GM21576 (cell line): ENCODE data around the gene MAGI1.

Experiments used
- ATAC-seq: cut with Tn5 transposase; IDR thresholded peaks from one replicate; pipeline ENCODE4 v1.9.1; 2021; ENCODE audit warnings: mild to moderate bottlenecking, moderate library complexity; ENCODE audit not compliant: unreplicated experiment

Gene MAGI1

DNA sequence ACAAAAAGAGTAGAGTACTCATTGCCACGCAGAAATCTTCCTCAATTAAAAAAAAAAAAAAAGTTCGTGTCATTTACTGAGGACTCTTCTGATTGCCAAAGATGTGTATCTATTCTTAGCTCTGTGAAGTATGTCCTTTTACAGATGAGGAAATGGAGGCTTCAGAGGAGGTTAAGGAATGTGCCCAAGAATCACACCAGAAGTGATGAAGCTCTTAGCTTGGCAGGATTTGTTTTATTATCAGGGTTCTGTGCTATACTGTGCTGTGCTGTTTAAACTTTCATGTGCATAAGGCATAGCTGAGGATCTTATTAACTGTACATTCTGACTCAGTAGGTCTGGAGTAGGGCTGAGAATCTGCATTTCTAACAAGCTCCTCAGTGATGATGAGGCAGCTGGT lies 685.8 kb downstream of the MAGI1 start:
- no peak for ATAC-seq

DNA sequence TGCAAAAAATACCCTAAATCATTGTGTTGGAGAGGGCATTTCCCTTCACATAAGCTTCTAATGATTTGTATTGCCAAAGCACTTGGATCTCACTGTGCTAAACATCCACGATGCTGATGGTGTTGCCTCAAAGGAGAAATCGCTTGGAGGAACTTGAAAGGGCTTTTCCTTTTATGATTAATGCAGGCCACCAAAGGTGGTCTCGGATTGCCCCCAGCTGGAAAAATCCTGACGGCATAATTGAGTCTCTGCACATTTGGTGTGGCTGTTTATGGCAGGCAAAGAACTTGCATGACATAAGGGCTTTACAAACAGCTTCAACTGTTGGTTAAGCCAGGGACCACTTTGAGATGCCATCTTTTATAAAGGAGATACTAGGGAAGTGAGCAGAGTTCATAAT lies 687.0 kb downstream of the MAGI1 start:
- no peak for ATAC-seq

DNA sequence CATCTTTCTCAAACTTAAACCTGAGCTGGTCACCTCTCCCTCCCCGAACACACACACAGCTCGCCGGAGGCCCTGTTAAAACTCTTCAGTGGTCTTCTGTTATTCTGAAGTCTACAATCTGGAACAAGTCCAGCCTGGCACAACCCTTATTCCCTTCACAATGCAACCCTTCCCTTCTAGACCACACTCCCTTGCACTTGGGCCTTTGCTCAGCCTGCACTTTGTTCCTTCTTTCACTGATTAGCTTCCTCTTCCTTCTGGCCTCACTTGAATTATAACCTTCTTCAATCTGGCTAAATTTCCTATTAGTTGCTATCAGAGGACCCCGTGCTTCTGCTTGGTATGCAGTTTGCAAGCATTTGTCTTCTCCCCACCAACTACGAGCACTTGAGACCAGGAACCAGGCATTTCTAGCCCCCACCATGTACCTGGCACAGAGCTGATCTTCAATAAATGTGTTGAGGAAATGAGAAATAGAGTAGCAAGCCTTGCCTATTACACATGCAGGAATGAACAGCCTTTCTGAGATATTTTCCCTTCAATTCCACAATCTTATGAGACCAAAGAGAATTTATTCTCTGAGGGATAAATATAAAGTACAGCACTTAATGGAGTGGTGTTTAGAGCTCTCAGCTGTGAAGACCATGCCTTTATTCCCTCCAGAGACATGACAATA lies 687.8 kb downstream of the MAGI1 start:
- ATAC-seq = no peak

DNA sequence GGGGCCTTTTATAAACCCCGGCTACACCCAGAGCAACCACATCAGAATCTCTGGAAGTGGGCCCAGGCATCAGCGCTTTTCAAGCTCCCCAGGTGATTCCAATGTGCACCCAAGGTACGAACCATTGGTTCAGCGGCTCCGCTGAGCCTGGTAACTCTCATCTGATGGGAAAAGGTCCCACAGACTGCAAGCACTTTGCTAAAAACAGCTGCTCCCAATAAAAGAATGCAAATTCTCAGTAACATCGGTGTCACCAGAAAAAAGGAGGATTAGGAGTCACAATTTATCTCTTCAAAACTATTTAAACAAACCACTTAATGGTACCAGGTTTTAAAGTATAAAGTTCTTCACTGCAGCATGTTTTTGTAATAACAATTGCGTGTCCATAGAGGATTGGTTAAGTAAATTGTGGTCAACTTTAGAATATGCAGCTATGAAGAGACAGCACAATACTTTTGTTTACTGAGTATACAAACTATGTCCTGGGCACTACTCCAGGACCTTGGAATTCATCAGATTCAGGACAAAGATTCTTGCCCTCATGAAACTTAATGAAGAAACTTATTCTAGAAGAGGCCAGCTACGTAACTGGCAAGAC lies 690.2 kb downstream of the MAGI1 start:
- ATAC-seq = no peak

DNA sequence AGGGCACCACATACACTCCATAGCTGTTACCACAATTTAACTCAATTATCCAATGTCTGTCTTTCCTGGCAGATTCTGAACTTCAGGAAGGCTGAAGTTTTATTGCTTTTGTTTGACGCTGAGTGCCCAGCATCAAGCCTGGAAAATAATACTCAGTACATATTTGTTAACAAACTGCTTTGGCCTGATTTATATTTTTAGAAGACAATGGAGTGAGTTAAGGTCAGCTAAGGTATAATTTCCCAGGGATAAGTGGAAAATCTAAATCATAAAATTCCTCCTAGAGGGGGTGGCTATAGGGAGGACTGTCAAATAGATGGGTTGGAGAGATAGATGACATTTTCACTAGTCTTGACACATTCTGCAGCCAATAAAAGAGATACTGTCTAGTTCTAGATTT lies 691.6 kb downstream of the MAGI1 start:
- no peak for ATAC-seq

DNA sequence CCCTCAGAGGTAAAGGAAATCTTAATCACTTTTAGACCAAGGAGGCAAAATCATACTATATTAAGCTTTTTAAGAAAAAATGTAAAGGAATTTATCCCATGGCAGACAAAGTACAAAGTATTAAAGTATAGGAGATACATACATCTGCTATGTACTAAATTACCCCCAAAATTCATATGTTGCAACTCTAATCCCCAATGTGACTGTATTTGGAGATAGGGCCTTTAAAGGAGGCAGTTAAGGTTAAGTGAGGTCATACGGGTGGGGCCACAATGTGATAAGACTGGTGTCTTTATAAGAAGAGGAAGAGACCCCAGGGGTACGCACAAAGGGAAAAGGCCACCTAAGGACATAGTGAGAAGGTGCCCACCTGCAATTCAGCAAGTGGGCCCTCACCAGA lies 693.9 kb downstream of the MAGI1 start:
- ATAC-seq = no peak

DNA sequence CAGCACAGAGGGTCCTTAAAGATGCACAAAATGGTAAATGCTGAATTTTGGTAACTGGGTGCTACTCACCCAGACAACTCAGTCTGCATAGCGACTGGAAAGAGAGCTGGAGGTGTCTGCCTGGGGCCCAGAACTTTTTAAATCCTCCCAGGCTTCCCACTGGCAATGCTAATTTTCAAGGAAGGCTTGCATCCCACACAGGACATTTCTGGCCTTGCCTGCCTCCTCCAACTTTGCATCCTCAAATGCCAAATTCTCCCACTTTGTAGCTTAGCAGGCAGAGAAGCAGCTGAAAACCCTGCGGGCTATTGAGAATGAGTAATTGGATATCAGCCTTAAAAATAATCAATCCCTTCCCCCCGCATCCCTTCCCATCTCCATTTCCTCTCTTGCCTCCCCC lies 694.3 kb downstream of the MAGI1 start:
- no peak for ATAC-seq

DNA sequence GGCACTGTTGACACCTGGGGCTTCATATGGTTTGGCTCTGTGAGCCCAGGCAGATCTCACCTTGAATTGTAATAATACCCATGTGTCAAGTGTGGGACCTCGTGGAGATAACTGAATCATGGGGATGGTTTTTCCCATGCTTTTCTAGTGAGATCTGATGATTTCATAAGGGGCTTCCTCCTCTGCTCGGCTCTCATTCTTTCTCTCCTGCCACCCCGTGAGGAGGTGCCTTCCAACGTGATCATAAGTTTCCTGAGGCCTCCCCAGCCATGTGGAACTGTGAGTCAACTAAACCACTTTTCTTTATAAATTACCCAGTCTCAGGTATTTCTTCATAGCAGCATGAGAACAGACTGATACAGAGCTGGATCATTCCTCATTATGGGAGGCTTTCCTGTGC lies 695.0 kb downstream of the MAGI1 start:
- no peak for ATAC-seq

DNA sequence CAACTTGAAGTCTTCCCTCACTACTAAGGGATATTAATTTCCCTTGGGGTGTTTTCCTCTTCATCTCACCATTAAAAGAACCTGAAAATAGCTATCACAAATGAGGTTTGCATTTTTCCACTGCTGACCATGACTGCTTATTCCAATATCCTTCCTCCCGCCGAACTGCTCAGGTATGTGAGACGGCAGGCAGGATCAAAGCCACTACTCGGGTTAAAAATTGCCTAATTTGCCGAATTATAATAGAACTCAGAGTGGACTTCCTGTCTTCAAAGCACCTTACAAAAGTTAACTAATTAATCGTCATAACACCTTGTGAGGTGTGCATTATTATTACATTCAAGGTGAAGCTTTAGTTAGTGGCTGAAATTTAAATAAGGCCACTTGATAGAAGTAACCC lies 695.7 kb downstream of the MAGI1 start:
- no peak for ATAC-seq

DNA sequence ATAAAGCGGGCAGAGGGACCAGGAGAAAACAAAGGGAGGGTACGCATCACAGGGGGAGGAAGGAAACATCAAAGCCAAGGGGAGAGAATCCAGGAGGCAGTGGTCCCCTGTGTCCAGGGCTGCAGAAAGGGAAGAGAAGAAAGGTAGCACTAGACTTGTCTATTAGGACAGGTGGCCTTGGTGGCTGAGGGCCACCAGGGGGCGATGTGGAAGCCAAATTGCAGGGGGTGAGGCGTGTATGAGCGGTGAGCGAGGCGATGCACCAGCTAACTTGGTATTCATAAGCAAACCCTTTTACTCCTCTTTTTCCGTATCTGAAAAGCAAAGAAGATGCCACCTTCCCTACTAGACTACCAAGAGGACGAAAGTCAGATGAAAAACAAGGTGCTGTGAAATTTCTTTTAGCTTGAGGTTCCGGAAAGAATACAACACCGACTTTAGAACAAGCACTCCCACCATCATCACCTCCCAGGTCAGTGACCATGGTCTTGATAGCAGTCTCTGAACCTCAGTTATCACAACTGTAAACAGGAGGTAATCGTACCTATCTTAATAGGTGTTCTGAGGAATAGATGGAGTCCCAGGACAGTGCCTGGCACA lies 696.5 kb downstream of the MAGI1 start:
- ATAC-seq = no peak

DNA sequence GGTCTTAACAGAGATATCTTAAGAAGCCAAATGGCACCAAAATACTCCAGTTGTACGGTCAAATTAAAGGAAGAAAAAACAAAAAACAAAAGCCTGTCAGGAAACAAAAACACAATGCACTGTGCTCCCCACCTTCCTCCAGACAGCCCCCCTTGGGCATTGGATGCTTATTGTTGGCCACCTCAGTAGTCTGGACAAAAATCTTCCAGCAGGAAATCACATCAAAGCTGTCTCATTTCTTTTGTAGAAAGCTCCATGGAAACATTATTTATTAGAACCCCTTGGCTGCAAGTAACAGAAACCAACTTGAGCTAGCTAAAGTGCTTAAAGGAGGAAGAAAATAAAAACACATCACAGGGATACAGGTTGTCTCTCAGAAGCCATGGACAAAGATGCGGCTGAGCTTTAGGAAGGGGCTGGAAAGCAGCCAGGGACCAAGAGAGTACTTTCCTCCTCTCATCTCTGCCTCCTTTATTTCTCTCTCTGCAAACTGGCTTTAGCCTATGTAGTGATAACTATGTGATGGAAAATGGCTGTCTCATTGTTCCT lies 699.5 kb downstream of the MAGI1 start:
- ATAC-seq = no peak

DNA sequence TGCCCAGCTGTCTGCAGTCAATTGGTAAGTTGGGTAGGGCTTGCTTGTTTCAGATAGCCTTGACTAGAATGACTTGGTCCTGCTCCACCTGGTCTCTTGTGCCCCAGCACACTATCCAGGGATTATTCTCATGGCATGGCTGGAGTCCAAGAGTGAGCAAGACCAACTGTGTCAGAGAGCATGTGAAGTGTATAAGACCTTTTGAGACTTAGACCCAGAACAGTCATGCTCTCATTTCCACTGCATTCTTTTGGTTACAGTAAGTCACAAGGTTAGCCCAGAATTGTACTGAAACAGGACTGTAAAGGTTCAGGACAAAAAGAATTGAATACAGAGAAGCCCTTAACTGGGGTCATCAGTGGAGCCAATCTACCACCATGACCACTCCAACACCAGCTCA lies 700.1 kb downstream of the MAGI1 start:
- ATAC-seq = no peak

DNA sequence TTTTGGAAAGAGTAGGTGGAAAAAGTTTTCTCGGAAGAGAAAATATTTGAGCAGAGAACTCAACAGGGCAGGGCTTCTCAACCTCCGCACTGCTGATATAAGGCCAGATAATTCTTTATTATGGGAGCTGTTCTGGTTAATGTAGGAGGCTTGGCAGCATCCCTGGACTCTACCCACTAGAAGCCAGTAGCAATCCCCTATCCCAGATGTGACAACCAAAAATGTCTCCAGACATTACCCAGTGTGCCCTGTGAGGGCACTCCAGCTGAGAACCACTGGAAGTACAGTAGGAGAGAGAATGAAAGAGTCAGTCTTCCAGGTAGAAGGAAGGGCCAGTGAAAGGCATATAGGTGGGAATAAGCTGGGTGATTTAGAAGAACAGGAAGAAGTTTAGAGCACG lies 703.1 kb downstream of the MAGI1 start:
- no peak for ATAC-seq

DNA sequence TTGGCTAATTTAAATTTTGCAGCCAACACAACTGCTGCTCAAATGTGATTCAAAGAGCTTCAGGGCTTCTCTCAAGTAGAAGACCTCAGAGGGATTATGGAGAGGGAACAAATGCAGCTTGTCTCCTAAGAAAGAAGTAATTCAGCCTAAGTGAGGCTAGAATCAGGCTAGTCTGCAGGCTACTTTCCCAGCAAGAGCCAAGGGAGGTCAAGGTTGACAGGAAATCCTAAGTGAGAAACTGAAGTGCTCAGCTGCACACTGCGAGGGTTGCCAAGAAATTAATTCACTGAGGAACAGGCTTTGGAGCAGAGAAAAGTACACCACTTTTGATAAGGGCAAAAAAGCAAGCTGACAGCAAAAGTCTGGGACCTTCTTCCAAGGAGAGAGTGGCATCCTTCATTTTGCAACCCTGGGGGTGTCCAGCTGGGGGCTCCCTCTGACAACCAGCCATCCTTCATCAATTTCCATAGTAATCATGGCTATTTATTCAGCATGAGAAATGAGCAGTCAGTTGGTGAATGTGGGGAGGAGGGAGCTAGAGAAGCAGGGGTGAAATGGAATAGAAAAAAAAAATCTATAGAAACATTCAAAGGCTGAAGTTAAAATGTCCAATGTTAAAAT lies 704.6 kb downstream of the MAGI1 start:
- ATAC-seq = no peak

DNA sequence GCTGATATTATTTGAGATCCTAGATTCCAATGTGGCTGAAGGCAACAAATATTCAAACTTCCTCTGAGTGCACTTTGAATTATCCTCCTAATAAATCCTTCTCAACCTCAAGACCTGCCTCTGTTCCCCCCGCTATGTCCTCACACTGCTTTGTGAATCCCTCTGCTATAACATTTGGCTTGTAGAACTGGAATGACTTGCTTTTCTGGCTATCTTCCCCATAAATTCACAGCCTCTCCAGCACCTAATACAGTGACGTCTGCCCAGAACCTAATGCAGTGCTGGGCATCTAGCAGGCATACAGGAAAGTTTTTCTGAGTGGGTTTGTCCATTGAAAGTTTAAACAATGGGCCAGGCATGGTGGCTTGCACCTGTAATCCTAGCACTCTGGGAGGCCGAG lies 707.0 kb downstream of the MAGI1 start:
- no peak for ATAC-seq

DNA sequence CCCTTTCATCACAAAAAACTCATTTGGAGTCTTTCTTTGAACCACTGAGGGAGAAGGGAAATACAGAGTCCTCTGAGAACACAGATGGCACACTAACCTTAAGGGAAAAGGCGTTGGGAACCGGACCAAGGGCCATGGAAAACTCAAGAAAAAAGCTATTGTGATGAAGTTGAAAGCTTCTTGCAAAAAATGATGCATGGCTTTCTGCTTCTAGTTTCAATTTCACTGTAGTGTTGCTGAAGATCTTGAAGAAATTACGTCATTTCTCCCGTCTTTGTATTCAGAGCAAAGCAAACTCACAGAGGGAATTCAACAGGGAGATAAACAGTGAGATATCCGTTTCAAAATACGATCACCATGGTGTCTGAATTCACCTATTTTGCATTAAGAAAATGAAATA lies 708.6 kb downstream of the MAGI1 start:
- no peak for ATAC-seq

DNA sequence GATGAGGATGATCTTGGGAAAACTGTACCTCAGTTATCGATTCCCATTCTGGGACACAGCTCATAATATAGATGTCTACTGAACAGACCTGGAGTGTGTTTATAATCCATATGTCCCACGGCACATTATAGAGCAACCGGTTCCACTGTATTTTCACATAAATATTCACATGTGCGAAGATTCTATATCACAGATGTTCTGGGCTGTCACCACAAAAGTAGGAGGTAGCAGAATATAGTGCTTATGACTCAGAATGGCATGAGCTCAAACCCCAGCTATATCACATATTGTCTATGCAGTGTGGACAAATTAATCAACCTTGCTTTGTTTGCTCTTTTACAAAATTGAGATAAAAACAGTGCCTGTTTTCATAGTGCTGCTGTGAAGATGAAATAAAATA lies 710.6 kb downstream of the MAGI1 start:
- no peak for ATAC-seq

DNA sequence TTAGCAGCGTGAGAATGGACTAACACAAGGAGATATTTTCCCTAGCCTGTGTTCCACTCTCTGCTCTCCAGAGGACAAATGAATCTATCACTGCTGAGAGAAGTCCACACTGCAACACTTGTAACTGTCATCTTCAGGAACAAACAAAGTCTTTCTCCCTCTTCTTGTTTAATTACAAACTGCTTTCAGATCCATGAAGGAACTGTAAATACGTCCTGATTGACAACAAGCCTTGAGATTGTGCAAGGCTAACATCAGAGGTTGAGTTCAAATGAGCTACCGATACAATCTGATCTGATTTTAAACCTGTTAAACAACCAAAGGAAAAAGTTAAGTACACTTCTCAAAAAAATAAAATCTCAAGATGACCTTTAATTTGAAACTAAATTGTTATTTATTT lies 712.1 kb downstream of the MAGI1 start:
- ATAC-seq = no peak

DNA sequence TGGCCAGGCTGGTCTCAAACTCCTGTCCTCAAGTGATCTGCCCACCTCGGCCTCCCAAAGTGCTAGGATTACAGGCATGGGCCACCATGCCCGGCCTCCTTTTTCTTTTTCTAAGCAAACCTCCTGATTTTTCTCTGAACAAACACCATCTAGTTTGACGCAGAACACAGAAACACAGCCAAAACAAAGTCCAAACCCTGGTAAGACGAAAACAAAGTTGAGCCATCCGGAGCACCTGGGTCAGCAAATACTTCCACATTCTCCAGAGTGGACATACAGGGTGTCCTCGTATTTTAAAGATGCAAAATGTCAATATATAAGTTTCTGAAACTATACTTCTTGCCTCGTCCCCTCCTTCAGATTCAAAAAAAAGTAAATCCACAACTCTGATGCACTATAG lies 715.8 kb downstream of the MAGI1 start:
- no peak for ATAC-seq

DNA sequence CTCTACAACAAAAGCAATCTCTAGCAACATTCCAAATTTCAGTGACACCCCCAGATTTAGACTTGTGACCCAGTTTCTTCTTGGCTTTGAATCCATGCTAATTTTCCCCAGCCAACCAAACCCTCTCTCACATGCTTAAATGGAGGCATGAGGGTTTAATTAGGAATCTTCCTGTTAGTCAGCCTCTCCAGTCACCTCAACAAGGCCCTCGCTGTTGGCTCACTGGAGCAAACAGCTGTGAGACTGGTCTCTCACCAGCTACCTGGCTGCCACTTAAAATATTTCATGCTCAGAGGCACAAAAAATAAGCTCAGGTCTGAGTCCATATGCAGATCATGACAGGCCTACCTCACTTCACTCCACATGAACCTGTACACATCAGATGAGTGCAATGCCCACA lies 720.5 kb downstream of the MAGI1 start:
- no peak for ATAC-seq

DNA sequence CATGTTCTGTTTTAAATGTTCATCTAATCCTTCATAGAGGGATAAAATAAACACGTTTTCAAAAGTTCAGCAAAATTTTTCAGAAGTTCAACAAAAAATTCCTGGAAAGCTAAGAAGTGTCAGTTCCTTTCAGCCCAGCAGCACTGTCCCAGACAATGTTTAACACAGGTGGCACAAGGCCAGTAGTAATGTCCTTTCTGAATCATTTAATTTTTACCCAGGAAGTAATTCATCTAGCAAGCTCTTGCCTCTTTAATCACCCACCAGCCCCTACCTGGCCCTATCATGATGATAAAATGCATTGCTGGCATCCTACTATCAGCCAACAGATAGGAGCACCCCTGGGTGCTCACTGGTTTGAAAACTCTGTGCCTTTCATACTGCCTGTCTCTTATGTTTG lies 723.8 kb downstream of the MAGI1 start:
- ATAC-seq = no peak

DNA sequence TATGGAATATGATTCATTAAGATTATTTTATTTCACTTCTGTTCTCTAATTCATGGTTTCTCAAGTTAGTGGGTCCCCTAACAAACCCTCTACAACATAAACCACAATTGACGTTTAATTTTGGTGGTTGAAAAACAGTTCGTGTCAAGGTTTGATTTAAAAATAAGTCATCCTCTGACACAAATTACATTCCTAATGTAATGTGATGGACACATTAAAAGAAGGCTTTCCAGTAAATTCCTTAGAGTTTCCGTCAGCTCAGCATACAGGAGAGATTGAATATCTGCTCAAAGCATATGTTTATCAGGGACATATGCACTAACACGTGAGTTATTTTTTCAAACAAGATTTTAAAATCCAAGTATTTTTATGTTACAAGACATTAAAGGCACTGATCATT lies 724.4 kb downstream of the MAGI1 start:
- ATAC-seq = no peak
